GM12891 (cell line): ENCODE data around the gene ARSB.

Experiments
- POLR2A ChIP-seq: IDR thresholded peaks from 2 replicates; pipeline ENCODE4 v1.6.1; 2011; ENCODE audit warnings: low read depth, low read length, control low read depth
- POLR2AphosphoS5 ChIP-seq: IDR thresholded peaks from 2 replicates; pipeline ENCODE4 v1.6.1; 2011; ENCODE audit warnings: low read depth, low read length, control low read depth
- POU2F2 ChIP-seq: IDR thresholded peaks from 2 replicates; pipeline ENCODE4 v1.6.1; 2011; ENCODE audit warnings: low read depth, mild to moderate bottlenecking, control low read depth, low read length, moderate library complexity
- SPI1 ChIP-seq: IDR thresholded peaks from 2 replicates; pipeline ENCODE4 v1.6.1; 2011; ENCODE audit warnings: low read depth, low read length, control low read depth
- TAF1 ChIP-seq: IDR thresholded peaks from 2 replicates; pipeline ENCODE4 v1.6.1; 2011; ENCODE audit warnings: low read depth, low read length, control low read depth

DNA sequence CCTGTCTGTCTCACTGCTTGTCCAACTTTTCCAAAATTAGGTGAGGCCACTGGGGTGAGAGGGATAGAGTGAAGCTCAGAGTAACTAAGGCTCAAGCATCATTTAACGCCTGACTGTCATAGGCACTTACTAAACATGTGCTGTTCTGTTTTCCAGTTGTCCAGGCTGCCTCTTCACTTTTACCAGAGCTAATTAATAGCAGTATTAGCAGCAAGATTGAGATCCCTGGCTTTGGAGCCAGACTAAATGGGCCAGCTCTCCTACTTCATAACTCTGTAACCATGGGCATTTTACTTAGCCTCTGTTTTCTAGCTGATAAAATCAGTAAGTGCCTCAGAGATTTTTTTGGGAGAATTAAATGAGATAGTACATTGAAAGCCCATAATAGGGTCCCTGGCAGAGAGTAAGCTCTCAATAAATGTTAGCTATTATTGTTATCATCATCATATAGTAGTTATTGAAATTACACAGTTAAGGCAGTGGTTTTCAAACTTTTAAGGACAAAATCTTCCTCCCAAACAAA lies 190.4 kb downstream of the ARSB start:
- TF ChIP-seq POLR2A (no peak), TAF1 (no peak), POU2F2 (no peak), POLR2AphosphoS5 (no peak), SPI1 (no peak)
